Prostate gland (tissue), 2 donors: ENCODE results near the gene ZHX3.

ENCODE experiments used
- POLR2AphosphoS5 ChIP-seq: sonication (generic); formaldehyde crosslinking; IDR thresholded peaks from one replicate; pipeline ENCODE4 v1.6.1; 2017; ENCODE audit warnings: antibody characterized with exemption
- TF ChIP-seq, protein P1 (sequence below), 4 experiments: fragments of 200-600 bp in 2 of 4; fragments of 450-650 bp in 2 of 4; sonication (generic) in 2 of 4; IDR thresholded peaks; 1 replicate in 3 of 4; 2 replicates in 1 of 4; pipeline ENCODE4 v1.5.1; 2016 to 2019; ENCODE audit warnings: antibody characterized with exemption in 4 of 4, mild to moderate bottlenecking in 2 of 4, moderate library complexity in 2 of 4

DNA sequence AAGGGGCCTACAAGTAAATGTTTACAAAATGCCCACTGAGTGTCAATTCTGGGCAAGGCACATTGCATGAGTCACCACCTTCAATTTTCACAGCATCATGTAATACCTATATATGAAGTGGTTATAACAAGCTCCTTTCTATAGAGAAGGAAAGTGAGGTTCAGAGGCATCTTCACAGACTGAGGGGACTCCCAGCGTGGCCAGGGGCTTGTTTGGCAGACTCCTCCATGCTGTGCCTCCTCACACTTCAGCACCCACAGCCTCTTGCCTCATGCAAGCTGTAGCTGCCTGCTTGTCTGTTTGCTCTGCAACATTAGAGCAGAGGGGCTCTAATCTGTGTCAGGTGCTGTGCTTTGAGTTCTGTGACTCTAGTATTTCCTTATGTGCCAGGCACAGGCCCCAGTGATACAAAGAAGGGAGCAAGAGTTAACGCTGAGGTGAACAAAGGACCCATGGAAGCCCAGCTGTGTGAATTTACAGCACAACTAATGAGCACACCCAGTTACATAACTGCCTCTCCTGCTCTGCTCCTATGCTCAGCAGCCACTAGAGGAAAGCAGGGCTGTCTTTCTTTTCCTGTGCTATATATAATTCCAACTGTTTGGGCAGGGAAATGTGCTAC lies 72.3 kb downstream of the ZHX3 start:
- TF ChIP-seq, protein P1, sequence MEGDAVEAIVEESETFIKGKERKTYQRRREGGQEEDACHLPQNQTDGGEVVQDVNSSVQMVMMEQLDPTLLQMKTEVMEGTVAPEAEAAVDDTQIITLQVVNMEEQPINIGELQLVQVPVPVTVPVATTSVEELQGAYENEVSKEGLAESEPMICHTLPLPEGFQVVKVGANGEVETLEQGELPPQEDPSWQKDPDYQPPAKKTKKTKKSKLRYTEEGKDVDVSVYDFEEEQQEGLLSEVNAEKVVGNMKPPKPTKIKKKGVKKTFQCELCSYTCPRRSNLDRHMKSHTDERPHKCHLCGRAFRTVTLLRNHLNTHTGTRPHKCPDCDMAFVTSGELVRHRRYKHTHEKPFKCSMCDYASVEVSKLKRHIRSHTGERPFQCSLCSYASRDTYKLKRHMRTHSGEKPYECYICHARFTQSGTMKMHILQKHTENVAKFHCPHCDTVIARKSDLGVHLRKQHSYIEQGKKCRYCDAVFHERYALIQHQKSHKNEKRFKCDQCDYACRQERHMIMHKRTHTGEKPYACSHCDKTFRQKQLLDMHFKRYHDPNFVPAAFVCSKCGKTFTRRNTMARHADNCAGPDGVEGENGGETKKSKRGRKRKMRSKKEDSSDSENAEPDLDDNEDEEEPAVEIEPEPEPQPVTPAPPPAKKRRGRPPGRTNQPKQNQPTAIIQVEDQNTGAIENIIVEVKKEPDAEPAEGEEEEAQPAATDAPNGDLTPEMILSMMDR (IDR thresholded peaks at IDR 0.05) = peak in 1 of 4 experiments; percentile 17
- no peak for TF ChIP-seq POLR2AphosphoS5
